Measurements from ENCODE around the gene RAB24.
"Not testable (repeated sequence)": the region's sequence is repeated elsewhere in the genome, so short reads cannot be mapped to it uniquely, and the experiment has no call there.

RAB24 gene

DNA sequence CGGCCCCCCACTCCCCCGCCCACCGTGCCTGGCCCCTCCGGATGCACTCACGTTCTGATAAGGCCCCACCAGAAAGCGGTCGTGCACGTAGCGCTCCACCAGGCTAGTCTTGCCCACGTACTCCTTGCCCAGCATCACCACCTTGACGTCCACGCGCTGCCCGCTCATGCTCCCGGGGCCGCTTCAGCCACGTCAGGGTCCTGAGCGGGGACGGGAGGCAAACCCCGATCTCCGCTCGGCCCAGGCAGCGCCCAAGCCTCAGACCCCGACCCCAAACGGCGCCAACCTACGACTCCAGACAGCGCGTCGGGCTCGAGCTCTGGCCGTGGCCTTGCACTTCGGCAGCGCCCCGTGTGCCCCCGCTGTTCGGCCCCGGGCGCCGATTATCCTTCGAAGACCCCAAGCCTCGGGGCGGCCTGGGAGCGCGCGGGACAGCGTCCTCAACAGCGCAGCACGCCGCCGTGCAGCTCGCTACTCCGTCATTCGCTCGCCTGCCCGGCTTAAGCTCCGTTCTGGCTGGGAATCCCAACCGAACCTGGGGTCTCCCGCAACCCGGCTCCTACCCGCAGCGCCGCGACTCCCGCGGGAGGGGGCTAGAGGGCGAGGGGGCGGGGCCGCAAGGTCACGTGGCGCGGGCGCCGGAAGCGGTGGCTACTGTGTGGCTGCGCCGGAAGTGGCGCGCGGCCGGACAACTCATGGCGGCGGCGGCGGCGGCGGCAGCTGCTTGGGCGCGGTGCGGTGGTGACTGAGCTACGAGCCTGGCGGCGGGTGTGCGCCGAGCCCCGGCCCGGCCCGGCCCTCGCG is at the start of gene RAB24, which contains the start of gene PRELID1:
Gene RAB24 (minus strand): TSS at position 599 of the 804 bp plus-strand sequence. CDS start 431 bp downstream, at position 168.
Gene PRELID1 (plus strand): TSS at position 679 of the 804 bp plus-strand sequence. CDS start 187 bp downstream, outside the sequence.
- Histone ChIP-seq H3K9me3 (ENCODE audit: low read length) (no peaks in the 10 kb centered on the region), H3K36me3 (ENCODE audit: insufficient read depth, low read length) (peaks cover 42% of the 10 kb centered on the region), H3K4me3 (ENCODE audit: low read length) (peak within 1 kb of the TSS; percentile 68), H3K27me3 (ENCODE audit: insufficient read depth, low read length) (no peaks in the 10 kb centered on the region), H3K4me1 (ENCODE audit: insufficient read depth, low read length) (peaks cover 19% of the 10 kb centered on the region), H2AFZ (ENCODE audit: low read depth, low read length) (peak within 1 kb of the TSS; percentile 84)

DNA sequence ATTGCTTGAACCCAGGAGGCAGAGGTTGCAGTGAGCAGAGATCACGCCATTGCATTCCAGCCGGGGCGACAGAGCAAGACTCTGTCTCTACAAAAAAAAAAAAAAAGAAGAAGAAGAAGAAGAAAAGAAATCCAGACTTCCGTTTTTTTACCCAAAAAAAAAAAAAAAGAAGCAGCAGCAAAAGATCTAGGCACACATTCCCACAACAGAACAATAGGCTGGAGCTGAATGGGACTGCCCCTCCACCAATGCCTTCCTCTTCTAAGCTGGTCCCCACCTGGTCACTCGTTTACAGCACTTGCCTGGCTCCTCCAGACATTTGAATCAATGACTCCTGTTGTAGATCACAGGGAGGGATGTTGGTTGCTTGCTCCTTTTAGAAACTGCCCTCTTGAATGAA is 49.6 kb upstream of the RAB24 start:
- no peaks in the 10 kb centered on the region for H3K9me3 ChIP-seq (ENCODE audit: low read length)

DNA sequence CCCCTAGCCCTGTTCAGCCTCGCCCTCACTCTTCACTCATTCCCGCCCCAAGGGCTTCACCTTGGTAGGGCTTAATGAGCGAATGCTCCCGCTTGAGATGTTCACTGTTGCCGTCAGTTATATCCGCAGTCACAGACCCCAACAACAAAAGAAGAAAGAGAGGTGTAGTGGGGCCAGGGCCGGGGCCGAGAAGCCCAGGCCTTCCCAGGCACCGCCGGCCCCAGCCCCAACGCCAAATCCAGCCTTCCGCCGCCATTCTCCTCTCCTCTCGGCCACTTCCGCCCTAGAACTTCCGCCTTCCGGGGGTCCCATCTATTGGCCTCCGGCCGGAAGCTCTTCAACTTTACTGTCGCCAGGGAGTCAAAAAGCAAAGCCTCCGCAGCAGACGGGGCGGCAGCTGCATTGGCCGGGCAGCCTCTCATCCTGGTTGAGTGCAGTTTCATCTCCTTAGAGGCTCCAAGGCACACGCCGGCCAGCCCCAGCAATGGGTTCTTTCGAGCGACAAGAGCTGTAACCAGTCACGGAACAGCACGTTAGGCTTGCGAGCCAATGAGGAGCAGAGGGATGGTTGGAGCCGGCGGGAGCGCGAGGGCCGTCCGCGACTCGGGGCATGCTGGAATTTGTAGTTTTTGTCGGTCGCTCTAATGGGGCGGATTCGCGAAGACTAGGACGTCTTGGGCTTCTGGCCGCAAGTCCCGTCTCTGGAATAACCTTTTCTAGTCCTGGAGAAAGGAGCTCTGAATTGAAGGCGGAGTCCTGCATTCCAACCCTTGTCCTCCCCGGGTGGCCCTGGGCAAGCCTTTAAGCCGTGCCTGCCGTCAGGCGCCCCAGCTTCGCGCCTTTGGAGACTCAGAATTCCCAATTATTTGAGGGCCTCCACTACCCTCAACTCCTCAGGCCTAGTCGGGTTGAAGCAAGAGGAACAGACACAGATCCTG is 48.1 kb upstream of the RAB24 start, which contains the start of gene LMAN2:
Gene LMAN2 (minus strand): TSS at position 277 of the 938 bp plus-strand sequence. CDS start 21 bp downstream, at position 256.
- H3K27me3 ChIP-seq (ENCODE audit: insufficient read depth, low read length), result peaks cover 3% of the 10 kb centered on the region
- H3K4me1 ChIP-seq (ENCODE audit: insufficient read depth, low read length), result peaks cover 20% of the 10 kb centered on the region
- H3K9me3 ChIP-seq (ENCODE audit: low read length), result no peaks in the 10 kb centered on the region
- H3K4me3 ChIP-seq (ENCODE audit: low read length), result peak within 1 kb of the TSS; percentile 70
- peaks cover 12% of the 10 kb centered on the region for H3K36me3 ChIP-seq (ENCODE audit: insufficient read depth, low read length)
- H2AFZ ChIP-seq (ENCODE audit: low read depth, low read length), result peak within 1 kb of the TSS; percentile 88

More for the DNA sequence above, 49.6 kb upstream of the RAB24 start:
- no peak overlapping the region for H2AFZ ChIP-seq (ENCODE audit: low read depth, low read length)
- H3K4me3 ChIP-seq (ENCODE audit: low read length), result no peak overlapping the region
- peaks cover 6% of the 10 kb centered on the region for H3K27me3 ChIP-seq (ENCODE audit: insufficient read depth, low read length)
- H3K36me3 ChIP-seq (ENCODE audit: insufficient read depth, low read length), result peaks cover 2% of the 10 kb centered on the region
- peaks cover 28% of the 10 kb centered on the region for H3K4me1 ChIP-seq (ENCODE audit: insufficient read depth, low read length)

DNA sequence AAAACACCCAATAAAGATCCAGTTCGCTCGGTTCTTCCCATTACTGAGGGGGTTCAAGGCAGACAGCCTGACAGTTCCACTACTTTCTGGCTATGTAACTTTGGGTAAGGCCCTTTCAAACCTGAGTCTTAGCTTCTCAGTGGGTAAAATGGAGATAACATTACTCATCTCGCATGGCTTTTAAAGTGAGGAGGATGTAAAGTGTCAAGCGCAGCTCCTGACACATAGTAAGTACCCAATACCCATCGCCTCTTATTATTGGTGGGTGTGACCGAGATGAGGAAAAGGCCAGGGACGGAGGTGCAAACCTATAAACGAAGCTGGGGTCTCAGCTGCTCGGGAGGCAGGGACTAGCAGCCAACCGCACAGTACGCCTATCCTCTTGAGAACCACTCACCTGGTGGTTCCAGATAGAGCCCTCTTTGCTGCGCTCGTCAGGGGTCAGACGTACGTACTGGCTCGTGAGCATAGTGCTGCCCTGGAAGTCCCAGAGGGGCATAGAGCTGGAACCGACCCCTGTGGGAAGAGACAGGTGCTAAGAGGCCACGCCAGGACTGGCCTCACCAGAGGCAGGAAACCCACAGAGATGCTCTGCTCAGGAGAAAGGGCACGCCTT is 47.4 kb upstream of the RAB24 start:
- H3K36me3 ChIP-seq (ENCODE audit: insufficient read depth, low read length), result peaks cover 14% of the 10 kb centered on the region
- no peaks in the 10 kb centered on the region for H3K9me3 ChIP-seq (ENCODE audit: low read length)
- H3K27me3 ChIP-seq (ENCODE audit: insufficient read depth, low read length), result no peaks in the 10 kb centered on the region
- H3K4me1 ChIP-seq (ENCODE audit: insufficient read depth, low read length), result peaks cover 20% of the 10 kb centered on the region
- H3K4me3 ChIP-seq (ENCODE audit: low read length), result peak overlapping the region; percentile 70
- H2AFZ ChIP-seq (ENCODE audit: low read depth, low read length), result peak overlapping the region; percentile 88

DNA sequence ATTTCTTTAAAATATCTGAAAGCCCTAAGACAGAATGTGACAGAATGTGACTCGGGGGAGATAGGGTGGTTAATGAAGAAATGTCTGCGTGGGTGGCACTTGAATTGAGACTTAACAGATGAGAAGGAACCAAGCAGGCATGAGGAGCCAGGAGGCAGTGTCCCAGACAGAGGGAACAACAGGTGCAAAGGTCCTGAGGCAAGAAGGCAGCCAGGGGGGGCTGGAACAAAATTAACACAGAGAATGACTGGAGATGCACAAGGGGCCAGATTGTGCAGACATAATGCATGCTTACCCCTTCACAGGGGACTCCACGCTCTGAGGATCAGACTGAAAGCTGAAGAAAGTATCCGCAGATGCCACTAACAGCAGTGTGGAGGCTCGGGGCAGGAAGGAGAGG is 46.2 kb upstream of the RAB24 start:
- Histone ChIP-seq H3K9me3 (ENCODE audit: low read length) (no peaks in the 10 kb centered on the region), H3K4me3 (ENCODE audit: low read length) (peak overlapping the region; percentile 70), H3K36me3 (ENCODE audit: insufficient read depth, low read length) (peaks cover 14% of the 10 kb centered on the region), H3K27me3 (ENCODE audit: insufficient read depth, low read length) (no peaks in the 10 kb centered on the region), H3K4me1 (ENCODE audit: insufficient read depth, low read length) (peaks cover 20% of the 10 kb centered on the region), H2AFZ (ENCODE audit: low read depth, low read length) (no peak overlapping the region)

DNA sequence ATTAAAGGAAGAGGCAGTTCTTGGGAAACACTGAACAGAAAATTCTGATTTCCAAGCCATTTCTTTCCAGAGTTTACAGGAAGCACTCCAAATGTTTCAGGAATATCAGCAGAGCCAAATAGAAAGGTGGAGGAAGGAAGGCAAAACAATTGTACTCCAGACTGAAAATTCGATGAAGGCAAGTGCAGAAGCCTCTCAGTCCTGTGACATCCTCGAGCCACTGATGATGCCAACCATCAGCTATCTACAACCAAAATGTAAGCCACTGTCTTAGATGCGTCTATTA is 45.8 kb upstream of the RAB24 start:
- Histone ChIP-seq H3K27me3 (ENCODE audit: insufficient read depth, low read length) (no peaks in the 10 kb centered on the region), H3K4me1 (ENCODE audit: insufficient read depth, low read length) (peaks cover 20% of the 10 kb centered on the region), H3K4me3 (ENCODE audit: low read length) (no peak overlapping the region), H3K9me3 (ENCODE audit: low read length) (no peaks in the 10 kb centered on the region), H3K36me3 (ENCODE audit: insufficient read depth, low read length) (peaks cover 14% of the 10 kb centered on the region), H2AFZ (ENCODE audit: low read depth, low read length) (no peak overlapping the region)

GRCh38 chr5:177347699-177348098 is 44.2 kb upstream of the RAB24 start:
- no peak overlapping the region for H2AFZ ChIP-seq (ENCODE audit: low read depth, low read length)
- no peak overlapping the region for H3K4me3 ChIP-seq (ENCODE audit: low read length)
- no peaks in the 10 kb centered on the region for H3K9me3 ChIP-seq (ENCODE audit: low read length)
- H3K36me3 ChIP-seq (ENCODE audit: insufficient read depth, low read length), result peaks cover 22% of the 10 kb centered on the region
- no peaks in the 10 kb centered on the region for H3K27me3 ChIP-seq (ENCODE audit: insufficient read depth, low read length)
- H3K4me1 ChIP-seq (ENCODE audit: insufficient read depth, low read length), result peaks cover 20% of the 10 kb centered on the region

- Histone ChIP-seq H3K9me3 (ENCODE audit: low read length) (no peaks in the 10 kb centered on the region), H3K4me1 (ENCODE audit: insufficient read depth, low read length) (peaks cover 16% of the 10 kb centered on the region), H2AFZ (ENCODE audit: low read depth, low read length) (no peak overlapping the region), H3K27me3 (ENCODE audit: insufficient read depth, low read length) (no peaks in the 10 kb centered on the region), H3K36me3 (ENCODE audit: insufficient read depth, low read length) (peaks cover 24% of the 10 kb centered on the region), H3K4me3 (ENCODE audit: low read length) (no peak overlapping the region)
Observed at GRCh38 chr5:177346820-177347219, 43.3 kb upstream of the RAB24 start.

DNA sequence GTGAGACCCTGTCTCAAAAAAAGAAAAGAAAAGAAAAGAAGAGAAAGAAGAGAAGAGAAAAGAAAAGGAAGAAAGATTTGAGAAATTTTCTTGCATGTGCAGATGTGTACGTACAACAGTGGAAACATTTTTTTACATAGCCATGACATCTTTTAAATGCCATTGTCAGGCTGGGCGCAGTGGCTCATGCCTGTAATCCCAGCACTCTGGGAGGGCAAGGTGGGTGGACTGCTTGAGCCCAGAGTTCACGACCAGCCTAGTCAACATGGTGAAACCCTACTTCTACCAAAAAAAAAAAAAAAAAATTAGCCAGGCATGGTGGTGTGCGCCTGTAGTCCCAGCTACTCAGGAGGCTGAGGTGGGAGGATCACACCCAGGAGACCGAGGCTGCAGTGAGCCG is 41.4 kb upstream of the RAB24 start:
- Histone ChIP-seq H3K4me1 (ENCODE audit: insufficient read depth, low read length) (peaks cover 4% of the 10 kb centered on the region), H3K9me3 (ENCODE audit: low read length) (no peaks in the 10 kb centered on the region), H3K36me3 (ENCODE audit: insufficient read depth, low read length) (peaks cover 29% of the 10 kb centered on the region), H3K4me3 (ENCODE audit: low read length) (no peak overlapping the region), H3K27me3 (ENCODE audit: insufficient read depth, low read length) (no peaks in the 10 kb centered on the region), H2AFZ (ENCODE audit: low read depth, low read length) (no peak overlapping the region)

- Histone ChIP-seq H3K27me3 (ENCODE audit: insufficient read depth, low read length) (no peaks in the 10 kb centered on the region), H3K4me3 (ENCODE audit: low read length) (no peak overlapping the region), H3K36me3 (ENCODE audit: insufficient read depth, low read length) (peaks cover 29% of the 10 kb centered on the region), H2AFZ (ENCODE audit: low read depth, low read length) (no peak overlapping the region), H3K9me3 (ENCODE audit: low read length) (no peaks in the 10 kb centered on the region), H3K4me1 (ENCODE audit: insufficient read depth, low read length) (no peaks in the 10 kb centered on the region)
Observed at GRCh38 chr5:177343777-177344176, 40.3 kb upstream of the RAB24 start.

DNA sequence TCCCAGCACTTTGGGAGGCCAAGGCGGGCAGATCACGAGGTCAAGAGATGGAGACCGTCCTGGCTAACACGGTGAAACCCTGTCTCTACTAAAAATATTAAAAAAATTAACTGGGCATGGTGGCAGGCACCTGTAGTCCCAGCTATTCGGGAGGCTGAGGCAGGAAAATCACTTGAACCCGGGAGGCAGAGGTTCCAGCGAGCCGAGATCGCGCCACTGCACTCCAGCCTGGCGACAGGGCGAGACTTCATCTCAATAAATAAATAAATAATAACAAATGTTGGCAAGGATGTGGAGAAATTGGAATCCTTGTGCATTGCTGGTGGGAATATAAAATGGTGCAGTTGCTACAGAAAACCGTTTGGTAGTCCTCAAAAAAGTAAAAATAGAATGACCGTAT is 39.5 kb upstream of the RAB24 start:
- H3K4me3 ChIP-seq (ENCODE audit: low read length); H3K4me1 ChIP-seq (ENCODE audit: insufficient read depth, low read length); H3K9me3 ChIP-seq (ENCODE audit: low read length); H2AFZ ChIP-seq (ENCODE audit: low read depth, low read length); H3K27me3 ChIP-seq (ENCODE audit: insufficient read depth, low read length): not testable (repeated sequence)
- H3K36me3 ChIP-seq (ENCODE audit: insufficient read depth, low read length), result peaks cover 33% of the 10 kb centered on the region

- Histone ChIP-seq H2AFZ (ENCODE audit: low read depth, low read length) (no peak overlapping the region), H3K4me1 (ENCODE audit: insufficient read depth, low read length) (no peaks in the 10 kb centered on the region), H3K36me3 (ENCODE audit: insufficient read depth, low read length) (peaks cover 57% of the 10 kb centered on the region), H3K9me3 (ENCODE audit: low read length) (no peaks in the 10 kb centered on the region), H3K27me3 (ENCODE audit: insufficient read depth, low read length) (no peaks in the 10 kb centered on the region), H3K4me3 (ENCODE audit: low read length) (no peak overlapping the region)
Observed at GRCh38 chr5:177339107-177339638, 35.7 kb upstream of the RAB24 start.
